Measurements from ENCODE around the gene RUBCN. TPM values are rescaled to one million over a fixed set of nuclear protein-coding genes. Genes with fewer than 3 reads are reported as not detected.
"Not testable (repeated sequence)": the region's sequence is repeated elsewhere in the genome, so short reads cannot be mapped to it uniquely, and the experiment has no call there.

RUBCN gene
- total RNA-seq, 2 experiments from 2014 or later, result 20.8 to 22.0 TPM

- CTCF ChIA-PET; intact Hi-C loops (cut with micrococcal nuclease); H3K27ac Mint-ChIP-seq; H3K9me3 Mint-ChIP-seq; H3K36me3 Mint-ChIP-seq (ENCODE audit: low read depth); DNase-seq; H3K4me3 Mint-ChIP-seq; H3K27me3 Mint-ChIP-seq (ENCODE audit: low read depth): not testable (repeated sequence)
- H3K4me1 Mint-ChIP-seq (ENCODE audit: low read depth), result peaks cover 39% of the 10 kb centered on the region
These were observed 5.2 kb downstream of the RUBCN start for GRCh38 chr3:197731483-197731882.

GRCh38 chr3:197730770-197731169 is 5.9 kb downstream of the RUBCN start:
- H3K4me3 Mint-ChIP-seq; DNase-seq; H3K27me3 Mint-ChIP-seq (ENCODE audit: low read depth); H3K9me3 Mint-ChIP-seq; intact Hi-C loops (cut with micrococcal nuclease); H3K36me3 Mint-ChIP-seq (ENCODE audit: low read depth); H3K27ac Mint-ChIP-seq; CTCF ChIA-PET: not testable (repeated sequence)
- peaks cover 36% of the 10 kb centered on the region for H3K4me1 Mint-ChIP-seq (ENCODE audit: low read depth)

- no peak overlapping the region for H3K27ac Mint-ChIP-seq
- H3K9me3 Mint-ChIP-seq, result no peaks in the 10 kb centered on the region
- peaks cover 3% of the 10 kb centered on the region for H3K36me3 Mint-ChIP-seq (ENCODE audit: low read depth)
- no peaks in the 10 kb centered on the region for H3K27me3 Mint-ChIP-seq (ENCODE audit: low read depth)
- CTCF ChIA-PET, result interaction anchor here (0.9 kb wide), 1 partner anchor 15 kb away, joined by 3 read pairs; no protein-coding TSS in a partner anchor
- H3K4me1 Mint-ChIP-seq (ENCODE audit: low read depth), result peaks cover 32% of the 10 kb centered on the region
- no peak overlapping the region for H3K4me3 Mint-ChIP-seq
- intact Hi-C loops (cut with micrococcal nuclease), result no loop called here
- DNase-seq, result no peak
These were observed 6.5 kb downstream of the RUBCN start for GRCh38 chr3:197730200-197730599.

- Mint-ChIP-seq H3K4me3 (no peak overlapping the region), H3K4me1 (ENCODE audit: low read depth) (peaks cover 23% of the 10 kb centered on the region), H3K9me3 (no peaks in the 10 kb centered on the region), H3K36me3 (ENCODE audit: low read depth) (peaks cover 2% of the 10 kb centered on the region), H3K27ac (no peak overlapping the region), H3K27me3 (ENCODE audit: low read depth) (no peaks in the 10 kb centered on the region)
- intact Hi-C loops (cut with micrococcal nuclease), result no loop called here
- DNase-seq, result no peak
- CTCF ChIA-PET, result no interaction called here
These were observed 8.2 kb downstream of the RUBCN start for GRCh38 chr3:197728487-197728886.

- H3K27me3 Mint-ChIP-seq (ENCODE audit: low read depth); H3K4me3 Mint-ChIP-seq; DNase-seq; intact Hi-C loops (cut with micrococcal nuclease); H3K36me3 Mint-ChIP-seq (ENCODE audit: low read depth); H3K27ac Mint-ChIP-seq; H3K9me3 Mint-ChIP-seq: not testable (repeated sequence)
- peaks cover 23% of the 10 kb centered on the region for H3K4me1 Mint-ChIP-seq (ENCODE audit: low read depth)
- CTCF ChIA-PET, result interaction anchor here (0.6 kb wide), 1 partner anchor 64 kb away, joined by 3 read pairs; the partner anchor contains the start of gene LRCH3
These were observed 8.8 kb downstream of the RUBCN start for GRCh38 chr3:197727878-197728277.

- peaks cover 24% of the 10 kb centered on the region for H3K36me3 Mint-ChIP-seq (ENCODE audit: low read depth)
- H3K27ac Mint-ChIP-seq, result no peak overlapping the region
- H3K27me3 Mint-ChIP-seq (ENCODE audit: low read depth), result no peaks in the 10 kb centered on the region
- DNase-seq, result no peak
- CTCF ChIA-PET, result no interaction called here
- H3K4me3 Mint-ChIP-seq, result no peak overlapping the region
- H3K4me1 Mint-ChIP-seq (ENCODE audit: low read depth), result peaks cover 5% of the 10 kb centered on the region
- intact Hi-C loops (cut with micrococcal nuclease), result no loop called here
- H3K9me3 Mint-ChIP-seq, result peaks cover 5% of the 10 kb centered on the region
These were observed 14.0 kb downstream of the RUBCN start for GRCh38 chr3:197722734-197723133.

GRCh38 chr3:197720694-197721093 is 16.0 kb downstream of the RUBCN start:
- Mint-ChIP-seq H3K27me3 (ENCODE audit: low read depth) (no peaks in the 10 kb centered on the region), H3K4me1 (ENCODE audit: low read depth) (peaks cover 3% of the 10 kb centered on the region), H3K4me3 (no peak overlapping the region), H3K9me3 (peaks cover 5% of the 10 kb centered on the region), H3K27ac (no peak overlapping the region), H3K36me3 (ENCODE audit: low read depth) (peaks cover 35% of the 10 kb centered on the region)
- DNase-seq, result no peak
- CTCF ChIA-PET, result interaction anchor here (0.8 kb wide), 1 partner anchor 16 kb away, joined by 3 read pairs; no protein-coding TSS in a partner anchor
- intact Hi-C loops (cut with micrococcal nuclease), result loop anchor here (1.0 kb wide), 1 partner anchor 8 kb away; no protein-coding TSS in a partner anchor

- peaks cover 12% of the 10 kb centered on the region for H3K4me1 Mint-ChIP-seq (ENCODE audit: low read depth)
- H3K36me3 Mint-ChIP-seq (ENCODE audit: low read depth), result peaks cover 38% of the 10 kb centered on the region
- CTCF ChIA-PET, result no interaction called here
- DNase-seq, result no peak
- peaks cover 5% of the 10 kb centered on the region for H3K9me3 Mint-ChIP-seq
- no peak overlapping the region for H3K4me3 Mint-ChIP-seq
- intact Hi-C loops (cut with micrococcal nuclease), result loop anchor here (10.0 kb wide), 1 partner anchor 356 kb away; no protein-coding TSS in a partner anchor
- H3K27ac Mint-ChIP-seq, result no peak overlapping the region
- H3K27me3 Mint-ChIP-seq (ENCODE audit: low read depth), result no peaks in the 10 kb centered on the region
These were observed 17.8 kb downstream of the RUBCN start for GRCh38 chr3:197718891-197719290.

- Mint-ChIP-seq H3K4me3 (no peak overlapping the region), H3K36me3 (ENCODE audit: low read depth) (peaks cover 25% of the 10 kb centered on the region), H3K4me1 (ENCODE audit: low read depth) (peaks cover 32% of the 10 kb centered on the region), H3K27me3 (ENCODE audit: low read depth) (no peaks in the 10 kb centered on the region), H3K27ac (no peak overlapping the region), H3K9me3 (no peaks in the 10 kb centered on the region)
- intact Hi-C loops (cut with micrococcal nuclease), result loop anchor here (5.0 to 10.0 kb wide), 3 partner anchors 248 to 417 kb away; partner anchors contain the start of genes DLG1 and LMLN
- DNase-seq, result no peak
- CTCF ChIA-PET, result interaction anchor here (1.2 kb wide), 1 partner anchor 16 kb away, joined by 3 read pairs; no protein-coding TSS in a partner anchor
These were observed 22.5 kb downstream of the RUBCN start for GRCh38 chr3:197714251-197714650.

GRCh38 chr3:197713477-197713822 is 23.3 kb downstream of the RUBCN start:
- Mint-ChIP-seq H3K27me3 (ENCODE audit: low read depth) (no peaks in the 10 kb centered on the region), H3K4me3 (no peak overlapping the region), H3K9me3 (no peaks in the 10 kb centered on the region), H3K36me3 (ENCODE audit: low read depth) (peaks cover 25% of the 10 kb centered on the region), H3K27ac (peak overlapping the region; percentile 58), H3K4me1 (ENCODE audit: low read depth) (peaks cover 35% of the 10 kb centered on the region)
- no peak for DNase-seq
- CTCF ChIA-PET, result interaction anchor here (0.5 to 1.8 kb wide), 3 partner anchors 22 to 78 kb away, joined by 3 to 4 read pairs (median 3); partner anchors contain the start of gene LRCH3
- intact Hi-C loops (cut with micrococcal nuclease), result loop anchor here (5.0 to 10.0 kb wide), 3 partner anchors 249 to 416 kb away; partner anchors contain the start of genes DLG1 and LMLN

GRCh38 chr3:197711973-197712707 is 24.6 kb downstream of the RUBCN start:
- DNase-seq, result peak; percentile 96
- Mint-ChIP-seq H3K4me1 (ENCODE audit: low read depth) (peaks cover 35% of the 10 kb centered on the region), H3K36me3 (ENCODE audit: low read depth) (peaks cover 15% of the 10 kb centered on the region), H3K9me3 (no peaks in the 10 kb centered on the region), H3K4me3 (peak overlapping the region; percentile 40), H3K27me3 (ENCODE audit: low read depth) (no peaks in the 10 kb centered on the region), H3K27ac (peak overlapping the region; percentile 85)
- intact Hi-C loops (cut with micrococcal nuclease), result loop anchor here (1.0 to 10.0 kb wide), 9 partner anchors 8 to 415 kb away; partner anchors contain the start of genes DLG1, FYTTD1, LMLN and RUBCN
- CTCF ChIA-PET, result interaction anchor here (1.1 to 1.8 kb wide), 4 partner anchors 23 to 158 kb away, joined by 3 to 6 read pairs (median 4); no protein-coding TSS in a partner anchor

GRCh38 chr3:197710965-197711364 is 25.7 kb downstream of the RUBCN start:
- intact Hi-C loops (cut with micrococcal nuclease), result loop anchor here (5.0 to 10.0 kb wide), 3 partner anchors 251 to 414 kb away; partner anchors contain the start of genes DLG1 and LMLN
- H3K27me3 Mint-ChIP-seq (ENCODE audit: low read depth); DNase-seq; H3K9me3 Mint-ChIP-seq; H3K4me3 Mint-ChIP-seq; H3K27ac Mint-ChIP-seq: not testable (repeated sequence)
- CTCF ChIA-PET, result interaction anchor here (0.6 kb wide), 1 partner anchor 11 kb away, joined by 3 read pairs; no protein-coding TSS in a partner anchor
- Mint-ChIP-seq H3K4me1 (ENCODE audit: low read depth) (peaks cover 35% of the 10 kb centered on the region), H3K36me3 (ENCODE audit: low read depth) (peaks cover 13% of the 10 kb centered on the region)

Measured in activated naive CD4-positive, alpha-beta T cell treated with anti-CD3 and anti-CD28 coated beads for 36 hours (primary cell).